Raji (cell line): ENCODE measurements around the gene BCL3.
A peak's percentile ranks its signal among the peaks of the same experiment; 100 is the strongest.

Experiments
- POLR2A ChIP-seq: IDR thresholded peaks from 2 replicates; pipeline ENCODE4 v1.6.1; 2011; ENCODE audit warnings: low read depth, low read length, control low read depth; ENCODE audit not compliant: insufficient read depth

The BCL3 gene

GRCh38 chr19:44759083-44759804, 10.7 kb downstream of the BCL3 start:
- no peak for TF ChIP-seq POLR2A

GRCh38 chr19:44762038-44762437, 13.5 kb downstream of the BCL3 start:
- TF ChIP-seq POLR2A = no peak

- no peak for TF ChIP-seq POLR2A
Observed at GRCh38 chr19:44765033-44765948, 16.8 kb downstream of the BCL3 start.

DNA sequence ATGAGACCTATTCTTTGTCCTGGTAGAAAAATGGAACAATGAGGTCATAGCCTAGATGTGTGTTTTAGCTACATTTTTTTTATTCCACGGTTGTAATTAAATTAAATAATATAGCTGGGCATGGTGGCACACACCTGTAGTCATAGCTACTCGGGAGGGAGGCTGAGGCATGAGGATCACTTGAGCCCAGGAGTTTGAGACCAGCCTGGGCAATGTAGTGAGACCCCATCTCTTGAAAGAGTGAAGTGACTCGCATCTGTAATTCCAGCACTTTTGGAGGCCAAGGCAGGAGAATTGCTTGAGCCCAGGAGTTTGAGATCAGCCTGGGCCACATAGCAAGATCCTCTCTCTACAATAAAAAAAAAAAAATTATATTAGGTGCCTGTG, 17.4 kb downstream of the BCL3 start:
- no peak for TF ChIP-seq POLR2A

DNA sequence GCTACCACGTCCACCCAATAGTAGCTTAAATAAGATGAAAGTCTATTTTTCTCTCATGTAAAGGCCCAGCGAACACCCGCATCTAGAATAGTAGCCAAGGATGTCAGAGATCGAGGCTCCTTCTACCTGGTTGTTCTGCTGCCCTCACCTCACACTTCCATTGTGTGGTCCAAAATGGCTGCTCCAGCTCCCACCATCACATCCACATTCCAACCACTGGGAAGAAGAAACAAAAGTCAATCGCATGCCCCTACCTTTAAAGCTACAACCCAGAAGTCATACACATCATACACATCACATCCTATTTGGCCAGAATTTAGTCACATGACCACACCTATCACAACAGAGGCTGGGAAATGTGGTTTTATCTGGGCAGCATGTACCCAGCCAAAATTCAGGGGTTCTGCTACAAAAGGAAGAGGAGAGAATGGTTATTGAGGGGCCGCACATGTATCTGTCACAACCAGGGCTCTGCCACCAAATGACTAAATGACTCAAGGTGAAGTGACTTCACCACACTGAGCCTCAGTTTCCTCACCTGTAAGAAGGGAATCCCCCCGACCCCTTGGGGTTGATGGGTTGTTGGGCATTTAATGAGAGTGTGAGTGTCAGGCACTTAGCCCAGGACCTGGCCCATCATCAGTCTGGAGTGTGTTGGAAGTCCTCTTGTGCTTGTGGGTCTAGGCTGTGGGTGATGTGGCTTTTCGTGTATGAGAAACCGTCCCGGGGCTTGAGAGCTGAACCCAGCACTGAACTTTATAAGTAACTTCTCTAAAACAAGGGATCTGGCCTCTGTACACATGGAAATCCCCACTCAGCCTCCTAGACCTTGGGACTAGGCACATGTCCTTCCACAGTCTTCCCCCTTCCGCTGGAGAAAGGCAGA, 19.0 kb downstream of the BCL3 start:
- TF ChIP-seq POLR2A = no peak

GRCh38 chr19:44770550-44771257, 22.2 kb downstream of the BCL3 start:
- TF ChIP-seq POLR2A = 0 out of 2 replicates have a peak, but pooled peaks have one; percentile 13

DNA sequence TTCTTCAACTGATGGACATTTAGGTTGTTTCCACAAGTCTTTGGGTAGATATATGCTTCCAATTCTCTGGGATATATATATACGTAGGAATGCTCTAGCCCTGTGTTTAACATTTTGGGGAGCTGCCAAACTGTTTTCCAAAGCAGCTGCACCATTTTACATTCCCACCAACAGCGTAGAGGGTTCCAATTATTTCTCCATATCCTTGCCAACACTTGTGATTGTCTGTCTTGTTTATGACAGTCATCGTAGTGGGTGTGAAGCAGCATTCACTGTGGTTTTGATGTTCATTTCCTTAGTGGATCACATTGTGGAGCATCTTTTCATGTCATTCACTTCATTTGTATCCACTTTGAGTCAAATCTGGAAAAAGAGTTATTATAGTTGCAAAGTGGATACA, 24.5 kb downstream of the BCL3 start:
- no peak for TF ChIP-seq POLR2A

DNA sequence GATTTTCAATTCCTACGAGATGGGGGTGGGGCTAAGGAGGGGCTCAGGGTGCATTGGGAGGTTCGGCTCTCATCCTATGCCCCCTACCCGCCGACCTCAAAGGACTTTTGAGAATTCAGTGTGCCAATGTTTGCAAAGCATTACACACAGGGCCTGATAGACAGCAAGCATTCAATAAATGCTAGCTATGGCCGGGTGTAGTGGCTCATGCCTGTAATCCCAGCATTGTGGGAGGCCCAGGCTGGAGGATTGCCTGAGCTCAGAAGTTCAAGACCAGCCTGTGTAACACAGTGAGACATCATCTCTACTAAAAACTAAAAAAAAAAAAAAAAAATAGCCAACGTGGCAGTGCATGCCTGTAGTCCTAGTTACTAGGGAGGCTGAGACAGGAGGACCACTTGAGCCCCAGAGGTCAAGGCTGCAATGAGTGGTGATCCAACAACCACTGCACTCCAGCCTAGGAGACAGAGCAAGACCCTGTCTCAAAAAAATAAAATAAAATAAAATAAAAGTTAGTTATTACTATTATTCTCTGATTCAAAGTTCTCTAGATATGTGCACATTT, 27.2 kb downstream of the BCL3 start:
- no peak for TF ChIP-seq POLR2A

DNA sequence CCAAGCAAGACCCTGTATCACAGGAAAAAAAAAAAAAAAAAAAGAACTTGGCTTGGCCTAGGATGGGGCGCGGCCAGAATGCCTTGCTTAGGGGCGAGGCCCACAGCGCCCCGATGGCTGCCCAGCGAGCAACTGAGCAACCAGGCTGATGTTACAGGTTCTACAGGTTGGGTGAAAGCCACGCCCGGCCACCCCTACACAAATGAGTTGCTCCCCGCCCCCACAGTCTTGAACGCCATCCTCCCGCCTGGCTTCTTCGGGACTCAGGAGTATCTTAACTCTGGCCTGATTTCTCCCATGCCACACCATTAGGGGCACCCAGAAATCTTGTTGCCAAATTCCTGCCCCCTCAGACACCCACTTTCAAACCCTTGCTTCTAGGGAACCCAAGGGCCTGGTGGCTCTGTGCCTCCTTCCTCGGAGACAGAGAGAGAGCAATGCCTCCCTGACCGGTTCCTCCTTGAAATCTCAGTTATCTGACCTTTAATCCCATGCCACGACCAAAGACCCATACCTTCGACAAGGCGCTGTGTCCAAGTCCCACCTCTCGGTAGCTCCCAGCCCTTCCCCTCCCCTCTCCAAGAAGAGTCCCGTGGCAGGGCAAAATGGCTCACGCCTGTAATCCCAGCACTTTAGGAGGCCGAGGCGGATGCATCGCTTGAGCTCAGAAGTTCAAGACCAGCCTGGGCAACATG, 28.0 kb downstream of the BCL3 start:
- no peak for TF ChIP-seq POLR2A

GRCh38 chr19:44777715-44778347, 29.3 kb downstream of the BCL3 start, which contains the start of gene CBLC:
Gene CBLC (plus strand): TSS chr19:44777890. CDS start chr19:44777932, 42 bp downstream.
- TF ChIP-seq POLR2A = no peak

- TF ChIP-seq POLR2A = no peak
Observed at GRCh38 chr19:44779150-44779549, 30.6 kb downstream of the BCL3 start.

- no peak for TF ChIP-seq POLR2A
Observed at GRCh38 chr19:44782729-44783128, 34.2 kb downstream of the BCL3 start.

DNA sequence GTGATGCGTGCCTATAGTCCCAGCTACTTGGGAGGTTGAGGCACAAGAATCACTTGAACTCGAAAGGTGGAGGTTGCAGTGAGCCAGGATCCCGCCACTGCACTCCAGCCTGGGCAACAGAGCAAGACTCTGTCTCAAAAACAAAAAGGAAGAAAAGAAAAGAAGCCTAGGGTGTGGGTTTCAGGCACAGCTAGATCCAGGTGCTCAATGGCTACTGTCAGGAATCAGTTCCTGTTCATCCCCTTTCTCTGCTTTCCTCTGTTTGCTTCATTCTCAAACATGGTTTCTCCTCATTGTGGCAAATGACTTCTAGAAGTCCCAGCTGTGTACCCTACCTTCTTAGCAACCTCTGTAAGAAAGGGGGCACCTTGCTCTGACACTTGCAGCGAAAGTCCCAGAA, 35.0 kb downstream of the BCL3 start:
- TF ChIP-seq POLR2A = no peak
